ENCODE results near the gene RYR3. TPM values are rescaled to one million over a fixed set of nuclear protein-coding genes. Genes with fewer than 3 reads are reported as not detected.

Gene RYR3
- total RNA-seq, 1 donor from 2014 or later, result 0.07 TPM

DNA sequence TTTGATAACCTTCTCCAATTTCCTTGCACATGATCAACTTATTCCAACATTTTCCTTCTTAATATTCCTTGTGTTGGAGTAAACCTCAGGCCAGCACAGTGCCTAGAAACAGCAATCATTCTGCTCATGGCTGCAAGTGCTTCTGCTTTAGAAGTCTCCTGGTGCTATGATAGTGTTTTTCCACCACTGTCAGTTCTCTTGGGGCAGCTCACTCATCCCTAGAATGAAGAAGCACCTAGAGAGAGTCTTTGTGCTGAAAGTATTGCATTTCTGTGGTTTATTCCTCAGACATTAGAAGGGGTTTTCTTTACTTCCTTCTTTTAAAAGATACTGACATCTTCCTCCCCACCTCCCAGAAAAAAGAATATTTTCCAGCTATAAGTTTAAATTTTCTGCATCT is 183.5 kb downstream of the RYR3 start:
- Mint-ChIP-seq H3K36me3 (ENCODE audit: low read depth) (no peaks in the 10 kb centered on the region), H3K27me3 (ENCODE audit: low read depth) (peaks cover 55% of the 10 kb centered on the region), H3K27ac (ENCODE audit: unreplicated experiment) (no peak overlapping the region), H3K4me1 (ENCODE audit: low read depth) (no peaks in the 10 kb centered on the region), H3K4me3 (ENCODE audit: unreplicated experiment) (no peak overlapping the region), H3K9me3 (ENCODE audit: low read depth) (no peaks in the 10 kb centered on the region)
- no peak for DNase-seq (ENCODE audit: low spot score)
- TF ChIP-seq, protein P1, sequence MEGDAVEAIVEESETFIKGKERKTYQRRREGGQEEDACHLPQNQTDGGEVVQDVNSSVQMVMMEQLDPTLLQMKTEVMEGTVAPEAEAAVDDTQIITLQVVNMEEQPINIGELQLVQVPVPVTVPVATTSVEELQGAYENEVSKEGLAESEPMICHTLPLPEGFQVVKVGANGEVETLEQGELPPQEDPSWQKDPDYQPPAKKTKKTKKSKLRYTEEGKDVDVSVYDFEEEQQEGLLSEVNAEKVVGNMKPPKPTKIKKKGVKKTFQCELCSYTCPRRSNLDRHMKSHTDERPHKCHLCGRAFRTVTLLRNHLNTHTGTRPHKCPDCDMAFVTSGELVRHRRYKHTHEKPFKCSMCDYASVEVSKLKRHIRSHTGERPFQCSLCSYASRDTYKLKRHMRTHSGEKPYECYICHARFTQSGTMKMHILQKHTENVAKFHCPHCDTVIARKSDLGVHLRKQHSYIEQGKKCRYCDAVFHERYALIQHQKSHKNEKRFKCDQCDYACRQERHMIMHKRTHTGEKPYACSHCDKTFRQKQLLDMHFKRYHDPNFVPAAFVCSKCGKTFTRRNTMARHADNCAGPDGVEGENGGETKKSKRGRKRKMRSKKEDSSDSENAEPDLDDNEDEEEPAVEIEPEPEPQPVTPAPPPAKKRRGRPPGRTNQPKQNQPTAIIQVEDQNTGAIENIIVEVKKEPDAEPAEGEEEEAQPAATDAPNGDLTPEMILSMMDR (IDR thresholded peaks at IDR 0.05), result no peak

DNA sequence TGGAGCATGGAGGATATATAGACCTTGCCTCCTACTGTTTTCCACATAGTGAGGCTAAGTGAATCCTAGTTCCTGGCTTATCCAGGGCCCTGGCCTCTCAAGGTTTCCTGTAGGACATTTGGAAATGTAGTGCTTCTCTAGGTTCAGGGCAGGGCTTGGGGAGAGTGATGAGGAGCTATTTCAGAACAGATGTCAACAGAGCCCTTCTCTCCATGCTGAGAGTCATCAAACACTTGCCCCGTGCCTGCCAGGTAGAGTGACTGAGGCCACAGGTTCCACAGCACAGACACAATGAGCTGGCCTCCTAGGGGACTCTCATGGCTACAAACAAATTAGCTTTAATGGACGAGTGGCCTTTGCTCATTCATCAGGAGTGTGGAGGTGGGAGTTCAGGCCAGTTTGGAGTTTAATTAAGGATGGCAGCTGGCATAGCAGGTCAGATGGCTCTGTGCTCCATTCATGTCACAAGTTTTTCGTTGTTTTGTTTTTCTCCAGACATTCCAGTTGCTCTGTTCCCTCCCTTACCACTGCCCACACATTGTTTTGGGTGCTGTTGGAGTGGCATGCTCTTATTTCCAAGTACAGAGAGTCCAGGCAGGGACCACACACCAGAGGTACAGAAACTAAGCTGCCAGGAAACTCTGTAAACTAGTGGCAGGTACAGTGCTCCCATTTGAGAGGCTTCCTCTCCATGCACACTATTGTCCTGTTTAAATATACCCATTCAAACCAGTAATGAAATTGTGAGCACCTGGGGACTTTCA is 189.8 kb downstream of the RYR3 start:
- Mint-ChIP-seq H3K36me3 (ENCODE audit: low read depth) (no peaks in the 10 kb centered on the region), H3K9me3 (ENCODE audit: low read depth) (no peaks in the 10 kb centered on the region), H3K4me3 (ENCODE audit: unreplicated experiment) (no peak overlapping the region), H3K27ac (ENCODE audit: unreplicated experiment) (no peak overlapping the region), H3K4me1 (ENCODE audit: low read depth) (no peaks in the 10 kb centered on the region), H3K27me3 (ENCODE audit: low read depth) (peaks cover 50% of the 10 kb centered on the region)
- DNase-seq (ENCODE audit: low spot score), result no peak
- TF ChIP-seq, protein P1 (IDR thresholded peaks at IDR 0.05), result no peak

DNA sequence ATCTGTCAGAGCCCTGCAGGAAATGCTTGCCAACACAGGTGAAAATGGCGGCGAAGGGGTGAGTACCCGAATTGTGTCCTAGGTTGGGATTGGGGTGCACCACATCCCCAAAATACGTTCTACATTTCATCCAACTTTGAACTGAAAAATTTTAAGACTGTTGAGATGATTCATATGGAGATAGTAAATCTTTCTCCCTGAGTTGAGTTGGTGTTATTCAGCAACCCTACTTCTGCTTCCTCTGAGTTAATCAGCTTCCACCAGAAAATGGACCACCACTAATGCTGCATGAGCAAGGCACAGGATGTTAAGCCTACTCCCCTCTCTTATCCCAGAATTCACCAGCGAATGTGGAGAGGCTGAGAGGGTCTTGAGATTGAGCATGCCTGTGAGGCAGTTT is 192.9 kb downstream of the RYR3 start:
- TF ChIP-seq, protein P1 (IDR thresholded peaks at IDR 0.05), result no peak
- Mint-ChIP-seq H3K9me3 (ENCODE audit: low read depth) (no peaks in the 10 kb centered on the region), H3K27me3 (ENCODE audit: low read depth) (peaks cover 27% of the 10 kb centered on the region), H3K27ac (ENCODE audit: unreplicated experiment) (no peak overlapping the region), H3K4me1 (ENCODE audit: low read depth) (peaks cover 4% of the 10 kb centered on the region), H3K36me3 (ENCODE audit: low read depth) (no peaks in the 10 kb centered on the region), H3K4me3 (ENCODE audit: unreplicated experiment) (no peak overlapping the region)
- no peak for DNase-seq (ENCODE audit: low spot score)

DNA sequence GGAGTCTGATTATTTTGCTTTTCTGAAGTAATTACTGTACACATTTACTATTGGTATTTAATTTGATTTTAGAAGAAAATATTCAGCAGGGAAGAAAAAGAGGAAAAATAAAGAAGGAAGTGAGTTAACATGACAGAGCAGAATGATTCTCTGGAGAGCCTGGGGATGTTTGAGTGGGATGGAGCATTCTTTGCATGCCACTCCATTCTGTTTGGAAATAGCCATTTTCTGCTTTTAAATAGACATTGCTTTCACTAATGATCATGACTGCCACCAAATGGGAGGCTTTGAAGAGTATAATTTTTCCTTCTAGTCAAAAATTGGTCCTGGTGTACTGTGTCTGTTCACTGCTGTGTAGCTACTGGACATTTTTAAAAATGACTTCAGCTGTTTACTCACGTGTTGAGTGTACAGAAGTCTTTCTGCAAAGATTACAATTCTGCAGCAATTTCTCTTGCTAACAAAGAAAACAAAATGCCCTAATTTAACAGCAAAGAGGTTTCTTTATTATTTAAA is 196.1 kb downstream of the RYR3 start:
- Mint-ChIP-seq H3K27me3 (ENCODE audit: low read depth) (peaks cover 20% of the 10 kb centered on the region), H3K4me3 (ENCODE audit: unreplicated experiment) (no peak overlapping the region), H3K9me3 (ENCODE audit: low read depth) (no peaks in the 10 kb centered on the region), H3K36me3 (ENCODE audit: low read depth) (no peaks in the 10 kb centered on the region), H3K4me1 (ENCODE audit: low read depth) (peaks cover 4% of the 10 kb centered on the region), H3K27ac (ENCODE audit: unreplicated experiment) (no peak overlapping the region)
- DNase-seq (ENCODE audit: low spot score), result no peak
- TF ChIP-seq, protein P1 (IDR thresholded peaks at IDR 0.05), result no peak

DNA sequence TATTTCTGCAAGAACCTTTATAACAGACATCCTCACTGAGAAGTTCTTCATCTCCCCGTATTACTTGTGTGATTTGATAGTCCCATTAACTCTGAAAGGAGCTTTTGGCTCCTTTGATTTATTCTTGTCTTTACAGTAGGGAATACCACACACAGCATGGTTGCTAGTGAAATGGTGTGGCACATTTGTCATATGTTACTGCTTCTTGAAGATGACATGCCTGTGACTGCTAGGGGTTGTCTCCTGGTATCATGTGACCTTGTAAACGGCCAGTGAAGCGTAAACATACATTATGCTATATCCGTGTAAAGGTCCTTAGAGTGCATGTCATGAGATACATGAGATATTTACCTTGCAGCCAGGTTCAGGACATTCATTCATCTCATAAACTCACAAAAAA is 197.9 kb downstream of the RYR3 start:
- H3K27me3 Mint-ChIP-seq (ENCODE audit: low read depth), result peaks cover 26% of the 10 kb centered on the region
- H3K9me3 Mint-ChIP-seq (ENCODE audit: low read depth), result no peaks in the 10 kb centered on the region
- no peak overlapping the region for H3K4me3 Mint-ChIP-seq (ENCODE audit: unreplicated experiment)
- no peak overlapping the region for H3K27ac Mint-ChIP-seq (ENCODE audit: unreplicated experiment)
- no peaks in the 10 kb centered on the region for H3K36me3 Mint-ChIP-seq (ENCODE audit: low read depth)
- TF ChIP-seq, protein P1 (IDR thresholded peaks at IDR 0.05), result no peak
- DNase-seq (ENCODE audit: low spot score), result no peak
- H3K4me1 Mint-ChIP-seq (ENCODE audit: low read depth), result peaks cover 4% of the 10 kb centered on the region

Measured in chondrocyte (in vitro differentiated cells).